Stimulated activated CD8-positive, alpha-beta memory T cell treated with anti-CD3 and anti-CD28 coated beads, Interleukin-7, amount 100 ng/mL, for 24 hours (primary cell): ENCODE measurements around the gene EHMT1.

ENCODE experiments used
- DNase-seq: peaks from one replicate; pipeline ENCODE4 v3.0.0-alpha.2; 2020; ENCODE audit warnings: low read depth

The EHMT1 gene

GRCh38 chr9:137787786-137788505 is 169.1 kb downstream of the EHMT1 start:
- no peak for DNase-seq

DNA sequence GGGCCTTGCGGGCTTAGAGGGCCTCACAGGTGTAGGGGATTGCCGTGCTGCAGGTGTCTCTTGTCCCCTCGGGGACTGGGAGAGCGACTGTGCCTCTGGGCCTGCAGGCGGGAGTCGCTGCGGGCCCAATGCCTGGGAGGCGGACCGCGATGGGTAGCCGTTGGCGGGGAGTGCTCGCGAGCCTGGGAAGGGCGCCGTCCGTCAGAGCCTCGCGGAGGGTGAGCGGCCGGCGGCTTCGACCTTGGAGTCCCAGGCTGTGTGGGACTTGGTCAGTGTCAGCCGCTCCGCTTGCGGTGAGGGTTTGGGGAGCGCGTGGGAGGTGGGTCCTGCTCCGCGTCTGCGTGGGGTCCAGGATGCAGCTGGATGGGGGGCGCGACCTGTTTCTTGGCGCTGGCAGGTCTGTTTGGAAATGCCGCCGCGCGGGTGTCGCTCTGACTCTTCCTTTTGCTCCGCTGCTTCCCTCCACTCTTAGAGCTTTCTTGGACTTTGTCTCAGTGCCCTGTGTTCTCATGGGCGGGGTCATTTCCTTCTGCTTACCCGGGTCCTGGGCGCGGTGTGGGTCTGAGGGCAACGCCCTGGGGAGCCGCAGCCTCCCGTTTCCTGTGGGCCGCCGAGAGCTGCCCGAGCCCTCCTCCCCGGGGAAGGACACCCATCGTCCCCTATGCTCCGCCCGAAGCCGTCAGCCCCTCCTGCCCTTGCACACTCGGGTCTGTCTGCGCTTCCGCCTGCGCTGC is 169.9 kb downstream of the EHMT1 start:
- no peak for DNase-seq

- DNase-seq: no peak
Measured at GRCh38 chr9:137789295-137789895, 170.6 kb downstream of the EHMT1 start.

DNA sequence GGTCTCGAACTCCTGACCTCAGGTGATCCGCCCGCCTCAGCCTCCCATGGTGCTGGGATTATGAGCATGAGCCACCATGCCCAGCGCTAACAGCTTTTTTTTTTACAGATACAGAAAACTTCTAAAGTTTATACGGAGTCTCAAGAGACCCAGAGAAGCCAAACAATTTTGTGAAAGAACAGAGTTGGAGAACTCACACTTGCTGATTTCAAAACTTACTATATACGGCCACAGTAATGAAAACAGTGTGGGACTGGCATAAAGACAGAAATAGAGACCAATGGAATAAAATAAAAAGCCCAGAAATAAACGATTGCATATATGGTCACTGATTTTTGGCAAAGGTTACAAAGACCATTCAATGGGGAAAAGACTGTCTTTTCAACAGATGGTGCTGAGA is 173.1 kb downstream of the EHMT1 start:
- no peak for DNase-seq

GRCh38 chr9:137793196-137793841 is 174.5 kb downstream of the EHMT1 start:
- no peak for DNase-seq

DNA sequence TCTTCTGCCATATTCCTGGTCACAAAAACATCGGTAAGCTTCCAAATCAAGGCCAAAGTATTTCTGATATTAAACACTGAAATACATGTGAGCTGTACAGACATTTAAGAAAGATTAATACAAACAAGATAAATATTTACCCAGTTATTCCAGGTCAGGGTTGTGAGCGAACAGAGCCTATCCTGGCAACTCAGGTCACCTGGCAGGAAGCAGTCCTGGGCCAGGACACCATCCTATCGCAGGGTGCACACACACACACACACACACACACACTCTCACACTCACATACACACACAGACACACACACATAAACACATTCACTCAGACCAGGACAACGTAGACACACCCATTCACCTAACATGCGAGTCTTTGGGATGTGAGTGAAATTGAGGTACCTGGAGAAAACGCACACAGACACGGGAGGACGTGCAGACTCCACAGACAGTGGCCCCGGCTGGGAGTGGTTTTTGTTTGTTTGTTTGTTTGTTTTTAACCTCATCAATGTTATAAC is 176.4 kb downstream of the EHMT1 start:
- no peak for DNase-seq

DNA sequence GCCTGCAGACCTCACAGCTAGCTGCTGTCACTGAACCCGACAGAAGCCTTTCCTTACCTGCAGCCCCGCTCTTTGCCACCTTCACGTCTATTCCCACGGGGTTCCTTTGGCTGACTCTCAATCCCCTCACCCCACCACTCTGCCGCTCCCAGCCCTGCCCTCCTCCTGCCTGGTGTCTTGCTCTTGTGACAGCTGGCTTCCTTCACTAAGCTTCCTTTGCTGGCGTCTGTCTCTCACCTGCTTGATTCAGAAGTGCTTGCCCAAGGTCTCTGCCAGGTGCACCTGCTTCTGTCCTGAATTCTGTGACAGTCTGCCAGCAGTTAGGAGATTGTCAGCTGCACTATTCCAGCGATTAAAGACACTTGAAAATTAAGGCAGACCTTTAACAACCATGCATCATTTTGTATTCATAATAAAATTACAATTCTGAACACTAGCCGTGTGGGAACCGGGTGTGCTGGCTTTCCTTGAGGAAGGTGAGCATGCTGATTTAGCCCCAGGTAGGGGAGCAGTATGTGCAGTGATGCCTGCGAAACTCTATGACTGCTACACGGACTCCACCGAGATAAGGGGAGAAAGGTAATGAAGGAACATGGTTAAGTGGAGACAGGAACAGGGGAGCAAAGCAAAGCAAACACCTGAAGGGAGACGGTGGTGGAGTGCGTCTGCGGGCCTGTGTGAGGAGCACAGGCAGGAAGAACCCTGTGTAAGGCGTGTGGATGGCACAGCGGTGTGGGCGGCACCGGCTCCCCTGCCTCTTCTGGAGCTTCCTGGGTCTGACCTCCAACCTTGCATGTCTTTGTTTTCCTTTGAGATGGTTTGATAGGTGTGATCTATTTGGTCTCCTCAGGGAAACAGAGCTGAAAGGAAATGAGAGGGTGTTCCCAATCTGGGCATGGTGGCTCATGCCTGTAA is 178.7 kb downstream of the EHMT1 start:
- DNase-seq: no peak

DNA sequence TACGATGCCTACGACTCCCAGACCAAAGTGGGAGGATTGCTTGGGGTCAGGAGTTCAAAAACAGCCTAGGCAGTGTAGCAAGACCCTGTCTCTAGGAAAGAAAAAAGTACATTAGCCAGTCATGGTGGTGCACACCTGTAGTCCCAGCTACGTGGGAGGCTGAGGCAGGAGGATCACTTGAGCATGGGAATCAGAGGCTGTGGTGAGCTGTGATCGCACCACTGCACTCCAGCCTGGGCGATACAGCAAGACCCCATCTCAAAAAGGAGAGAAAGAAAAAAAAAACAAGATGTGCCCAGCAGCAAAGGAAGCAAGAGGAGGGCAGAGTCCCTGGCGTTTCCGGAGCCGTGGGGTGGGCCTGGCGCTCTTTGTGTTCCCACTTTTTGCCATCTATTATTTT is 179.3 kb downstream of the EHMT1 start:
- DNase-seq: no peak

GRCh38 chr9:137798901-137799629 is 180.3 kb downstream of the EHMT1 start:
- no peak for DNase-seq

- DNase-seq: no peak
Measured at GRCh38 chr9:137799630-137799983, 180.8 kb downstream of the EHMT1 start.

DNA sequence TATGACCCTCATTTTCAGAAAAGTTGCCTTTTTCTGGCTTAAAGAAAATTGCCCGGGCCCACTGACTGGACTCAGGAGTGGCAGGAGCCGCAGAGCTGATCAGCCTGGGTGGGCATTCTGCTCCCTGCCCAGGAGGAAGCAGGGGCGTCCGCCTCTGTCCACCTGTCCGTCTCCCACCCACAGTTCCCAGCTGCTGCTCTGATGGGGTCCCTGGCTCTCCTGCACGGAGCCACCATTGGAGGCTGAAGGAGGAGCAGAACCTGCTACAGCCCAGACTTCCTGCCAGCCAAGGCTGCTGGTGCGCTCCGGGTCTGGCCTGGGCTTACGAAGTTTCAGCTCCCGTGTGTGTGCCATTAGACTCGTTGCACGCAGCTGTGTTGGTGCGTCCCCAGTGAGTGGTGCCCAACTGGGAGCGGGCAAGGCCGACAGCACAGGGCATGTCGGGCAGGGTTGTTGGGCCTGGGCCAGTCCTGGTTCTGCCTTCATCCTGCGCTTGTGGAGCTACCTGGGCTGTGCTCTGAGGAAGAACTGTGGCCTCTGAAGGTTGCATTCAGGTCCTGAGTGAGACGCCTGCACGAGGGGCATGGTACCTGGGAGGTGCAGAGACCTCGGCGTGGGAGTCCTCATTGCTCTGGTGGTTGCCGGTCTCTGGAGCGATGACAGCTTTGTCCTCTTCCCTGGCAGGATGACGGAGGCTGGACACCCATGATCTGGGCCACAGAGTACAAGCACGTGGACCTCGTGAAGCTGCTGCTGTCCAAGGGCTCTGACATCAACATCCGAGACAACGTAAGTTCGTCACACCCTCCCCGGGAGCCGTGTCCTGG is 181.6 kb downstream of the EHMT1 start:
- no peak for DNase-seq

DNA sequence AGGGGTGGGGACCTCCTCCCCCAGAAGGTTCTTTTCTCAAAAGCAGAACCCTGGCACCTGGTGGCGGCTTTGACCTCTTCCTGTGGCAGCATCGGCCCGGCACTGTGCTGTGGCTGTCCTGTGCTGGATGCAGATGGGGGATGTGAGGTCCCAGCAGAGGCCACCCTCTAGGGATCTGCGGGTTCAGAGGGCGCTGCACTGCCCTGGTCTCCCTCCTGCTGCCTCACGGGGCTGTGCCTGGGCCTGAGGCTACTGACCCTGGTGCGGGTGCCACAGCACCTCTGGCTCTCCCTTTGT is 182.2 kb downstream of the EHMT1 start:
- DNase-seq: no peak

DNA sequence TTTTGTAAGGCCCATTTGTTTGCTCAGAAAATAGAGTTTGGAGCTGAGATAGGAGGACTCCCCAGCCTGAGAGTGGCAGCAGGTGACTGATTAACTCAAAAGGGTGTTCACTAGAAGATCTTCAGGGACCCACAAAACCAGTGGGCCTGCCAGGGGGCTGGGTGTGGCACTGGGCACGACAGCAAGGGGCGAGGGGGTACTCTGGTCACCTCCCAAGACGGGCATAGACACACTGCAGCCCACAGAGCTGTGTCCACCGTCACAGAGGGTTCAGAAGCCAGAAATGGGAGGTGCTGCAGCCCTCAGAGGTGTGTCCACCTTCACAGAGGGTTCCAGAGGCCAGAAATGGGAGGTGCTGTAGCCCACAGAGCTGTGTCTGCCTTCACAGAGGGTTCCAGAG is 183.2 kb downstream of the EHMT1 start:
- DNase-seq: no peak

GRCh38 chr9:137802521-137803243 is 183.9 kb downstream of the EHMT1 start:
- DNase-seq: no peak

- no peak for DNase-seq
Measured at GRCh38 chr9:137804908-137805630, 186.3 kb downstream of the EHMT1 start.

GRCh38 chr9:137807721-137808703 is 189.2 kb downstream of the EHMT1 start:
- DNase-seq: no peak

DNA sequence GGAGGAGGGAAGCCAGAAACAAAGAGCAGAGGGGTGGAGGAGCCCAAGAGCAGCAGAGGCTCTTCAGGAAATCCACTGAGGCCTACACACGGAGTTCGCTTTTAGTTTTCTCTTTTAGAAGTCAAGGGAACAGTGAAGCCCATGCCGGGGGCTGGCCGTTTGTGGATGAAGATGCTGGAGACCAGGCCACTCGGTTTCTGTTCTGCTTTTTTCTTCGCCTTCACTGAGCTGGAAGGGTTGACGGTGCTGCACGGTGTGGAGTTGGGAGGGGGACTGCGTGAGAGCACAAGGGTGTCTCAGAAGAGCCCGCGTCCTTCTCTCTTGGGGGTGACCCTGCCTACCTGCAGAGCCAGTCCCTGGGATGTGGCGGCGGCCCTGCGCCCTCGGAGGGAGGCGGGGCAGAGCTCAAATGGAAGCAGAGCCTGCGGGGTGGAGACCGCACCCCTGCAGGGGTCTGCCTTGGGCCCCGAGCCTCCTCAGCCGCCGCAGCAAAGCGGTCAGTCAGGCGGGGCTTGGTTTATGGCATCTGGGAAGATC is 190.3 kb downstream of the EHMT1 start:
- DNase-seq: no peak
